CD4-positive, alpha-beta T cell treated with Interleukin-17A for 1 hour (primary cell): ENCODE results near the gene DZIP3.

Experiments
- DNase-seq: peaks from one replicate; pipeline ENCODE4 v3.0.0-alpha.2; 2020

DZIP3 gene

DNA sequence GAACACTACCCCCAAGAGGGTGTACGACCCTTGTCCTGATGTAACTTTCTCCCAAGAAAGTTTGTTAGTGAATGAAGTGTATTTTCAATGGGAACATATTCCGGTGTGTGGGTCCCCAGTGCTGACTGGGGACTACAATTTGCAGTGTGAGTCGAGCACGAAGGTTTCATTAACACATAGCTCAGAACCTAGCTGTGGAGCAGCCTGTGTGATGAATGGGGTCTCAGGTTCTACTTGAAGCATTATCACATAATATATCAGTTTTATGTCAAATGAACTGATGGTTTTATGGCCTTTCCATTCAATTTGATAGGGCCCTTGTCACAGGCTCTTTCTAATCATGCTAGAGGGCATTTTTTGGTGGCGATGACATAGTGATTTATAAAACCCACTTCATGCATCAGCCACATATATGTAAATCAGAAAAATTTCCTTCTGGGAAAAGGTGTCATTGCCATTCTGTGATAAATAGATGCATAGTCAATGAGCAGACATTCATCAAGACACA lies 123.5 kb downstream of the DZIP3 start:
- DNase-seq: no peak

DNA sequence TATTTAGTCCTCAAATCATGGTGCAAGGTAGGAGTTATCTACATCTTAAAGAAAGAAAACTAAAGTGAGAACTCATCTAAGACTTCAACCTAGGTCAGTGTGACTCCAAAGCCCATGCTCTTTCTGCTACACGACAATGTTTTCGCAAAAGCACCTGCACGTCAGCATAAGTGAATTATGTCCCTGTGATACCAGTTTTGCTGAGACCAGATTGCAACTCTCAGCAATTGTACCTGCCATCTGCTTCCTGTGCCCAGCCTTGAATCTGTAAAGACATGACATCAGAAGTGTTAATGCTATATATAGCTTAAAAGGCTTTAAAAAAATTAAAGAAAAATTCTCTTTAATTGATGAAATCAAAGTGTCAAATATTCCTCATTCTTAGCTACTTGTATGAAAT lies 124.3 kb downstream of the DZIP3 start:
- DNase-seq: no peak

DNA sequence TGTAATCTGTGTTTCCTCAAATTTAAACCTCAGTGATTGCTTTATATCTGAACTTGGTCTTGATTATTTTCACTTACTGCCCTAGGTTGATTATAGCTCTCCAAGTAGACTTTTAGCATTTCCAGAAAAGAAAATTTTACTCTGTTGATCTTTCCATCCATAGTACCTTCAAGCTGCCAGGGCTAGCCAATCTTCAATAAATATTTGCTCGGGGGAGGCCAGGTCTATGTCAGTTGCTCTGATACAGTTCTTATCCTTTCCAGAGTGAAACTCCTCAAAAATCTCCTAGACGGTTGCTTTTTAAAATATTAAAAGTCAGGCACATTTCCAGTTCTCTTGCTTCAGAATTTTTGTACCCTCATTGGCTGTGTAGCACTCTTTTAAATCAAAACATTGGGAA lies 128.9 kb downstream of the DZIP3 start:
- no peak for DNase-seq

DNA sequence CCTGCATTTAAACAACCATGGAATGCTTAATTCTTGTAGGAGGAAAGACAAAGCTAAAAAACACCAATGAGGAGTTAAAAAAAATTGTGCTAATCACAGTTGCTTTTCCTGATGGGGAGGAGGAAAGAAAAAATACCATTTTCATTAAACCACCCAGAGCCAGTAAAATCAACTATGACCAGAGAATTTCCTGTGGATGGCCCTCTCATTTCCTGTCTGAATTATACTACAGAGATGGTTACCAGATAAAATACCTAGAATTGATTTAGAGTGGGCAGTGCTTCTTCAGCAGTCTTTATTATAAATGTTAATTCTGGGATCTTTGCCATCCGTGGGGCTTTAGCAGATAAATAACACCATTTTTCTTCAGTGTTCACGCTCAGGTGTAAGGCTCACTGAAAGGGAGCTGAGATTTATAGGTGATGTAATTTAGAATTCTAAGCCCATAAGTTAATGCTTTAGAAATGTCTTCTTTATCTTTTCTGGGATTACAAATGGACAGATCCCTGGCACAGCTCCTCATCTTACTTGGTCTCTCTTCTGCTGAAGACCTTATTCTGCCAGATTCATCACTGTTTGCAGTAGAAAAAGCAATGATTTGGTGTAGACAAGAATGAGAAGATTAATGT lies 129.8 kb downstream of the DZIP3 start:
- no peak for DNase-seq

DNA sequence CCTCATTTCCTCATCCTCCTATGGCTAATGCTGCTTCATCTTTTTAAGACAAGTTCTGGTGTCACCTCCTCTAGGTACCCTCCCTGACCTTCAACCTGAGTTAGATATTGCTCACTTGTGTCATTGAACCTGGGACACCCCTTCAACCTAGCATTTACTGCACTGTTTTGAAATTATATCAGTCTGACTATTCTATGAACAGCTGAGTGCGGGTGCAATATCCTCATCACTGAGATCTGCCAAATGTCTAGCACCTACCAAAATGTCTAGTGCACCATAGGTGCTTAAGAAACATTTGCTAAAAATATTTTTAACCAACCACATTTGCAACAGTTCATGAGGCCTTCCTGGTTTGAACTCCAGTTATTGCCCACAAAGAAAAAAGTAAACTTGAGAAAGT lies 133.2 kb downstream of the DZIP3 start:
- DNase-seq: no peak

DNA sequence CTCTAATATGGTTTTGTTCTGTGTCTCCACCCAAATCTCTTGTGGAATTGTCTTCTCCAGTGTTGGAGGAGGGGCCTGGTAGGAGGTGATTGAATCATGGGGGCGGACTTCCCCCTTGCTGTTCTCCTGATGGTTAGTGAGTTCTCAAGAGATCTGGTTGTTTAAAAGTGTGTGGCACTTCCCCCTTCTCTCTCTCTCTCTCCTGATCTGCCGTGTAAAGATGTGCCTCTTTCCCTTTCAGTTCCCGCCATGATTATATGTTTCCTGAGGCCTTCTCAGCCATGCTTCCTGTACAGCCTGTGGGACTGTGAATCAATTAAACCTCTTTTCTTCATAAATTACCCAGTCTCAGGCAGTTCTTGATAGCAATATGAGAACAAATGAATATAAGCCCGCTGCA lies 134.6 kb downstream of the DZIP3 start:
- DNase-seq: no peak

DNA sequence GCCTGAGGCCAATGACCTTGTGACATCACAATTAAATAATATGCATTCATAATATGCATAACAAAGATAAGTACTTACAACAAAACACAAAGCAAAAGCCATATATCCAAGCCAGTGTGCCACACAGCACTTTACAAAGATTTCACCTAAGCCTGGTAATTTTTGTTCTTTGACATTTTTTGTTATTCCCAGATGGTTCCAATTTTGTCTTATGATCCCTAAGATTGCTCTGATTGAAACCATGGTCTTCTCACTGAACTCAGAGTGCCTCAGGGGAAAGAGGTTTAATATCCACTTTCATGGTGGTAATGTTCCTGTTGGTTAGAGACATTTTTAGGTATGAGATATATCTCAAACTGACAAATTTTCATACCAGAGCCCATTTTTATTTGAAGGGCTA lies 138.6 kb downstream of the DZIP3 start:
- no peak for DNase-seq

DNA sequence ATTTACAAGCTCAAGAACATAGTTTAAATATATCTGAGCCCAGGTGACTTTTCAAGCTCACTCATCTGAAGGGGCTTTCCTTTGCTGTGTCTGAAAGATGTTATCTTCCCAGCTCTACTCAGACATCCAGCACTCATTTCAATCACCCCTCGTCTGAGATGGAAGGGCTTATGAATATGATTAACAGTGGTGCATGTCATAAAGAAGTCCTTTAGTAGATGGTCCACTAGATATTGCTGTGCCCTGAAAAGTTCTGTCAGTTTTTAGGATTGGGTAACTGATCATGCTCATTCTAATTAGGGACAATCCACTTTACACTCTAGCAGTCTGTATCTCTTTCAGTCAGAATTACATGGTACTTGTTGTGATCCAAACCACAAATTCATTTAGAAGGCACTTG lies 139.4 kb downstream of the DZIP3 start:
- DNase-seq: no peak

DNA sequence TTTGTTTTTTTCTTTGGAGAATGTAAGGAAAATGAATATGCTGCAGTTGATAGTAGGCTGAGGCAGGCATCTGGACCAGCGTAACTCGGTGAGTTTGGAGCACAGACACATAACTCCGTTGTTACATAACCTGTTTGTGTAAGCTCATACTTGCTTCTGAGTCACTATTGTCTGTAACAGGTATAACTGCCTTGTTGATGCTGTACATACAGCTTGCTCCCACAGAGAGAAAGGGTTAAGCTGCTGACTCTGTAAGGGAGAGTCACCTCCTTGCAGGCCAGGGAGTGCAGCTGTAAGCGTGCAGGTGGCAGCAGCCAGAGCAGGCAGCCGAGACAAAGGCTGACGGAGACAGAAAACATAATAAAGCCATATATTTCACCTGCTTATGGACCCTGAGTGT lies 147.3 kb downstream of the DZIP3 start:
- no peak for DNase-seq

DNA sequence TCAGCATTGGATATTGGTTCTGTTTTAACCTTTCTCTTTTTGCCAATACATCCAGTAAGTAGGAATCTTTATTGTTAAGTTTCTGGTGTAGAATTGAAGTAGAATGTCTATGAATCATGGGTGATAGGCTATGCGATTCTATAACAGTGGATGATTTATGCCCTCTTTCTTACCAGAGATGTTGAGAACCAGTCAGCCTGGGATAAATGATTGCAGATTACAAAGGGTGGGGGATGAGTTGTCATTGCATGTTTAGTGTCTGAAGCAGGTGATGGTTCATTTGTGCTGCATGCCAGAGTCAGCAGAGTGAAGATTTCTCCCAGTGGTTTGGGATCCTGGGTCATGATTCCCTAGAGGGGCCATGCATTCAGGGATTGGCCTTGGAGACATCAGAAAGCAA lies 153.4 kb downstream of the DZIP3 start:
- DNase-seq: no peak
